T-helper 1 cell (primary cell): ENCODE data around the gene CXorf51A.
"Not testable (repeated sequence)": the region's sequence is repeated elsewhere in the genome, so short reads cannot be mapped to it uniquely, and the experiment has no call there.

Experiments
- DNase-seq, 5 donors: peaks; one replicate each; pipeline ENCODE4 v3.0.0-alpha.2; 2012 to 2020
- total RNA-seq, 4 donors: gene quantifications; one replicate each; lab custom pipeline; 2026; lab: John Stamatoyannopoulos, UW

The CXorf51A gene
- 0 reads per million in 4 donors for total RNA-seq

DNA sequence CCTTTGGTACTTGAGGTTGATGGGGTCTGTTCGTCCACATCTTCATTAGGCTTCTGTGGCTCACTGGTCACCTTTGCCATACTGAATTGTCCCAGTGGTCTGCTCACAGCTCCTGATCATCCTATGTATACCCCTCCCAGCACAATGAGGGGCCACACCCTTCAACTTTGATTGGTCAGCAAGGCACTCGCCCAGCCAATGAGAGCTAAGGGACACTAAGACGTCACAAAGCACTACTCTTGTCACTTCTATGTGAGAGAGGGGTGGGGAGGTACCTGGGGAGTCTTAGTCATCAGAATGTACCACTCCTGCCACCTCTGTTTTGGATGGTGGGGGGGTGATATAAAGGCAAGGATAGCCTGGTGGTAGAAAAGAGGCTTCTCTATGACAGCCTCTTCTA lies at the start of gene CXorf51A:
Gene CXorf51A, minus strand, starts transcription at position 101 of the 400 bp plus-strand sequence. Its CDS starts 21 bp downstream, at position 80.
- DNase-seq: not testable (repeated sequence)

DNA sequence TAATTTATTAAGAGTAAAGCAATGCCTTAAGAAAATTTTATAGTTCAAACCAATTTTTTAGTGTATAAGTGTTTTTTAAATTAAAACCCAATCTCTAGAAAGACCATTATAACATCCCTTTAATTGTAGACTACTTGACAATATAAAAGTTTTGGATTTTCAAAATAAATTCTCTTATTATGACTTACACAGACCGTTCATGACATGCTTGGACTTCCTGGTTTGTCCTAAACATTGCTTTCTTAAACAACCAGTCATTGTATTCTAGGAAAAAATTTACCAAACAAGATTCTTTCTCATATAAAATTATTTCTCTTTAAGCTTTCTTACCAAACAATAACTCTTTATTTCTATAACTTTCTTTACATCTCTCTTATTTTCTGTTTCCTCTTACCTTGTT lies 49.0 kb upstream of the CXorf51A start:
- no peak for DNase-seq

DNA sequence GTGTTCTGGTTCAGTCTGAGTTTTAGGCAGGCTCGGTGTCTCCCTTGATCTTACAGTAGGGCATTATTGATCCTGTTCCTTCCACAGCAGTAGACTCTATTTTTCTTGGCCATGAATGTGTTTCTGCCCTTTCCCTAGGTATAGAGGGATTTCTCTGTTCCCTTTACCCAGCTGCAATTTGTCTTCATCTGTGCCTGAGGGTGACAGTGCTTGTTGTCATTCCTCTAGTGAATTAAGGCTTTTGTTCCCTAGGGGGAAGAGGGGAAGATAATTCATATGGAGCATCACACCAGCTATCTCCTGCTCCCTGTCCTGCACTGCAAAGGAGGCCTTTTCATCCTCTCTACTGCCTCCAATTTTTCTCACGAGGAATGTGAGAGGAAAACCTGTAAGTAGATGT lies 39.7 kb upstream of the CXorf51A start:
- DNase-seq: no peak

DNA sequence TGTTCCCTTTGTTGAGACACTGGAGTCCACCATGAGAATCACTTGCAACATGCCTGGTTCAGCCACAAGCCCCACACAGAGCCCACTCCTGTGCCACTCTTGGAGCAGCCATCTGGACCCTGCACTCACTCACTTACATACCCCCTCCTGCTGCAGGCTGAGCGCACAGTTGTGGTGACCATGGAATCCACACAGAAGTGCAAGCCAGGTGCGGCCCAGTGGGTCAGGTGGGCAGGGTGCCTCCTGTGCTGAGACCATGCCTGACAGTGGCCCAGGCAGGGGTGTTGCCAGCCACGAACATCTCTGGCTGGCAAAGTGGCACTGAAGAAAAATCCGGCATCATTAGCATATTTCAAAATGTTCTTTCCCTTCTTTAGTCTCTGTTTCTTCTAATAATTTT lies 17.4 kb upstream of the CXorf51A start:
- DNase-seq: no peak

DNA sequence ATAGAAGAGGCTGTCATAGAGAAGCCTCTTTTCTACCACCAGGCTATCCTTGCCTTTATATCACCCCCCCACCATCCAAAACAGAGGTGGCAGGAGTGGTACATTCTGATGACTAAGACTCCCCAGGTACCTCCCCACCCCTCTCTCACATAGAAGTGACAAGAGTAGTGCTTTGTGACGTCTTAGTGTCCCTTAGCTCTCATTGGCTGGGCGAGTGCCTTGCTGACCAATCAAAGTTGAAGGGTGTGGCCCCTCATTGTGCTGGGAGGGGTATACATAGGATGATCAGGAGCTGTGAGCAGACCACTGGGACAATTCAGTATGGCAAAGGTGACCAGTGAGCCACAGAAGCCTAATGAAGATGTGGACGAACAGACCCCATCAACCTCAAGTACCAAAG lies 5.1 kb downstream of the CXorf51A start, which contains the start of gene CXorf51B:
Gene CXorf51B, plus strand, starts transcription at position 301 of the 400 bp plus-strand sequence. Its CDS starts 21 bp downstream, at position 322.
- not testable (repeated sequence) for DNase-seq
